Activated CD8-positive, alpha-beta memory T cell treated with anti-CD3 and anti-CD28 coated beads for 24 hours (primary cell): ENCODE measurements around the gene SERPINC1.
"Not testable (repeated sequence)": the region's sequence is repeated elsewhere in the genome, so short reads cannot be mapped to it uniquely, and the experiment has no call there.

Experiments
- DNase-seq: peaks from one replicate; pipeline ENCODE4 v3.0.0-alpha.2; 2020

Gene SERPINC1

GRCh38 chr1:173888749-173889148, 28.4 kb downstream of the SERPINC1 start:
- DNase-seq, result no peak

GRCh38 chr1:173887627-173888026, 29.5 kb downstream of the SERPINC1 start:
- no peak for DNase-seq

GRCh38 chr1:173886746-173887611, 30.1 kb downstream of the SERPINC1 start:
- no peak for DNase-seq

GRCh38 chr1:173884701-173885100, 32.4 kb downstream of the SERPINC1 start:
- DNase-seq, result no peak

GRCh38 chr1:173881117-173881516, 36.0 kb downstream of the SERPINC1 start:
- DNase-seq, result not testable (repeated sequence)

- DNase-seq, result no peak
These were observed 38.9 kb downstream of the SERPINC1 start for GRCh38 chr1:173878251-173878650.

- no peak for DNase-seq
These were observed 40.4 kb downstream of the SERPINC1 start for GRCh38 chr1:173876732-173877131.

- DNase-seq, result no peak
These were observed 45.6 kb downstream of the SERPINC1 start for GRCh38 chr1:173871500-173871899.

GRCh38 chr1:173871091-173871490, 46.0 kb downstream of the SERPINC1 start:
- no peak for DNase-seq

- no peak for DNase-seq
These were observed 46.7 kb downstream of the SERPINC1 start for GRCh38 chr1:173870252-173871075.

- no peak for DNase-seq
These were observed 48.1 kb downstream of the SERPINC1 start for GRCh38 chr1:173869021-173869359.

GRCh38 chr1:173868266-173869020, 48.7 kb downstream of the SERPINC1 start, which contains the start of gene ZBTB37:
Gene ZBTB37, plus strand, starts transcription at chr1:173868380. Its CDS starts 1,846 bp downstream, at chr1:173870226.
- peak; percentile 97 for DNase-seq

GRCh38 chr1:173867753-173868265, 49.3 kb downstream of the SERPINC1 start, which contains the start of gene GAS5:
Gene GAS5, minus strand, starts transcription at chr1:173867989.
- peak; percentile 99 for DNase-seq

GRCh38 chr1:173867141-173867752, 49.9 kb downstream of the SERPINC1 start:
- no peak for DNase-seq

GRCh38 chr1:173866413-173867115, 50.6 kb downstream of the SERPINC1 start:
- DNase-seq, result no peak

- no peak for DNase-seq
These were observed 51.5 kb downstream of the SERPINC1 start for GRCh38 chr1:173865468-173866164.

- DNase-seq, result no peak
These were observed 52.8 kb downstream of the SERPINC1 start for GRCh38 chr1:173864179-173864867.

- no peak for DNase-seq
These were observed 53.6 kb downstream of the SERPINC1 start for GRCh38 chr1:173863224-173864161.

GRCh38 chr1:173862769-173863223, 54.3 kb downstream of the SERPINC1 start:
- no peak for DNase-seq
